ENCODE measurements around the gene LZTS2. TPM values are rescaled to one million over a fixed set of nuclear protein-coding genes. Genes with fewer than 3 reads are reported as not detected.
A peak's percentile ranks its signal among the peaks of the same experiment; 100 is the strongest.

LZTS2 gene
- total RNA-seq, 2 experiments from 2014 or later = 10.4 to 12.1 TPM

DNA sequence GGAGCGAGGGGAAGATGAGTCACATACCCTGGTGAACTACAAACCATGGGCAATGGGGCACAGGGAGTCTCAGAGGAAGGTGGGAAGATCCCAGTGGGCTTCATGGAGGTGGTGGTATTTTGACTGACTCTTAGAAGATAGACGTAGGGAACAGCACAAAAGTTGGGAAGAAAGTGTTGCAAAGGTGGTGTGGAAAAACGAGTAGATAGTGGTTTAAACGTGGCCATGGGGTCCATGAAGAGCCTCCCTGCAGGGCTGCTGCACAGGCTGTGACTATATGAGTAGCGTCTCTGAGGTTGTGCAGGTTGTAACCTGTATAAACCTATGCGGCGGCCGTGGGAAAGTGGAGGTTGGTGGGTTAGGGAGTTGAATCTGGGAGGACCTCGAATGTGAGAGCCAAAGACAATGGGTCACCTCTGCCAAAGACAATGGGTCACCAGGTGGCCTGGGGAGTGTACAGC lies 13.8 kb downstream of the LZTS2 start:
- Mint-ChIP-seq H3K27me3 (peaks cover 45% of the 10 kb centered on the region), H3K9me3 (no peaks in the 10 kb centered on the region), H3K4me1 (peaks cover 22% of the 10 kb centered on the region), H3K27ac (peak overlapping the region; percentile 64), H3K36me3 (no peaks in the 10 kb centered on the region), H3K4me3 (peak overlapping the region; percentile 50)
- no peak for DNase-seq

DNA sequence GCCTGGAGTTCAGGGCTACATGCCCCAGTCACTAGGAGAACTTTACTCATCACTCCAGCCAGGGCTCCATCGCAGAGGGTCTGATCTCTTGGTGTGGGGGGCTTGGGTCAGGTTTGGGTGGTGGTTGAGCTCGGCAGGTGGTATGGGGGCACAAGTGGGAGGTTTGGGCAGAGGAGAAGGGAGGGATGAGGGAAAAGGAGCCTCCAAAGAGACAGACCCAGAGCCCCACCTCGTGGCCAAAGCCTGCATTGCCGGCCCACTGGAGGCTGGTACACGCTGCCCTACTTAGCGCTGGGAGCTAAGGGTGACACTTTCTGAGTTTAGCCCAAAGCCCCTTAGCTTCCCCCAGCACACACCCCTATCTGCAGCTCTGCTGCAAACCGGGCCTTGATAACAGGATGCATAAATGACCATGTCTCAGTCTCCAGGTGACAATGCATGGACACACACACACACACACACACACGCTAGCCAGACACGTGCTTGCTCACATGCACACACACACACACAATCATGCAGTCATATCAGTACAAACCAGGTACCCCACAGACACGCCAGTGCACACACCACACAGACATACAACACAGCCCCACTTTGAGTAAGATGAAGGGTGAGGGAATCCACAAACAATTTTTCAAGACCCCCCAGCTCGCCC lies 14.7 kb downstream of the LZTS2 start:
- no peak overlapping the region for H3K27ac Mint-ChIP-seq
- peaks cover 53% of the 10 kb centered on the region for H3K27me3 Mint-ChIP-seq
- H3K4me1 Mint-ChIP-seq = peaks cover 25% of the 10 kb centered on the region
- no peak overlapping the region for H3K4me3 Mint-ChIP-seq
- no peaks in the 10 kb centered on the region for H3K9me3 Mint-ChIP-seq
- H3K36me3 Mint-ChIP-seq = no peaks in the 10 kb centered on the region
- peak; percentile 75 for DNase-seq

DNA sequence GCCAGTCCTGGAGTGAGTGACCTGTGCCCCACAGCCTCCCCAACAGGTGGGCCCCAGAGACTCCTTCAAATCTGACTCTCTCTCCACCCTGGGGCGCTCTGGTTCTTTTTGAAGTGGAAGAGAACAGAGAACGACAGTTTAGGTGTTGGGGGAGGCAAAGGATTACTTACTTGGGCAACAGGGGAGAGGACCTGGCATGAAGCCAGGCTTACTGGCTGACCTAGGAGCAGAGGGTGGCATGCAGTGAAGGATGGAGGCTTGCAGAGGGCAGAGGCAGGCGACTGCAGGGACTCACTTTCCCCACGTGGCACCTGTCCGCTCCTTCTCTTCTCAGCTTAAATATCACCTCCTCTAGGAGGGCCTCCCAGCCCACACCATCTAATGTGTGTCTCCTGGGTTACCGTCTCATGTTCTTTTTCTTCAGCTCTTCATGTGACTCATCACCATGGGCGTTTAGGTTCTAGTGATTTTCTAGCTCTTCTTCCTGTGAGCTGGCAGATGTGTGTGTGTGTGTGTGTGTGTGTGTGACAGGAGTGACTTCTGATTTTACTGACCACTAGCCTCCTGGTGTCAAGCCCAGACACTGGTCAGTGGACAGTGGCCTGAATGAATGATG lies 15.5 kb downstream of the LZTS2 start:
- Mint-ChIP-seq H3K27me3 (peaks cover 58% of the 10 kb centered on the region), H3K36me3 (no peaks in the 10 kb centered on the region), H3K4me3 (no peak overlapping the region), H3K4me1 (peaks cover 26% of the 10 kb centered on the region), H3K9me3 (no peaks in the 10 kb centered on the region), H3K27ac (no peak overlapping the region)
- no peak for DNase-seq

DNA sequence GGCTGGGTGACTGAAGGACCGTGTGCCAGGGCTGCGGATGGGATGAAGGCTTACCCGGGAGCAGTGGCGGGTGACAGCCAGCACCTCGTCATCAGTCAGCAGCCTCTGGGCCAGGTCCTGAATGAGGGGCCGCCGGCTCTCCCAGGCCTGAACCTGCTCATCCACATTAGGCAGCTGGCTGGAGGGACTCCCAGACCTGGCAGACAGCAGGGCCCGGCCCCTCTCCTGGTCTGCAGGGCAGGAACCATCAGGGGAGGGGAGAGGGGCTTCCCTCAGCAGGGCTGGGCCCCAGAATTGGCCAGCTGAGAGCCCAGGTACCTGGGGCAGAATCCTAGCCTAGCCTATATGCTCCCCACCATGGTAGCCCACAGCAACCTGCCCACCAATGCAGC lies 16.0 kb downstream of the LZTS2 start:
- peaks cover 26% of the 10 kb centered on the region for H3K4me1 Mint-ChIP-seq
- DNase-seq = no peak
- H3K27ac Mint-ChIP-seq = no peak overlapping the region
- no peaks in the 10 kb centered on the region for H3K36me3 Mint-ChIP-seq
- peaks cover 62% of the 10 kb centered on the region for H3K27me3 Mint-ChIP-seq
- no peaks in the 10 kb centered on the region for H3K9me3 Mint-ChIP-seq
- H3K4me3 Mint-ChIP-seq = no peak overlapping the region

DNA sequence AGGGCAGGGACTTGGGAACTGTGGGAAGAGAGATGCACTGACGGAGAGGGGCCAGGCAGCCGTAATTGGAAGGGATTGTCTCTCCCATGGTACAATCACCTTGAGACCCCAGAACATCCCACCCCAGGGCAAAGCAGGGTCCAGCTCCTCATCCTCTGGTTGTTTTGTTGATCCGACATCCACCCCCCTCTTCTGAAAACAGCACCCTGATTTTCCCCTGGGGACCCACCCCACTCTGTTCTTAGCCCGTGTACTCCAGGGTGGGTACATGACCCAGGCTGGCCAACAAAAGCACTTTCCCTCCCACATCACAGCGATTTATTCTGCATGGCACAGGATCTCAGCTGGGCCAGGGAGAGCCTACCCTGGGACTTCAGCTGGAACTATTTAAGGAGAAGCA lies 17.2 kb downstream of the LZTS2 start:
- Mint-ChIP-seq H3K27ac (no peak overlapping the region), H3K27me3 (peaks cover 69% of the 10 kb centered on the region), H3K4me3 (no peak overlapping the region), H3K4me1 (peaks cover 26% of the 10 kb centered on the region), H3K9me3 (no peaks in the 10 kb centered on the region), H3K36me3 (no peaks in the 10 kb centered on the region)
- no peak for DNase-seq

DNA sequence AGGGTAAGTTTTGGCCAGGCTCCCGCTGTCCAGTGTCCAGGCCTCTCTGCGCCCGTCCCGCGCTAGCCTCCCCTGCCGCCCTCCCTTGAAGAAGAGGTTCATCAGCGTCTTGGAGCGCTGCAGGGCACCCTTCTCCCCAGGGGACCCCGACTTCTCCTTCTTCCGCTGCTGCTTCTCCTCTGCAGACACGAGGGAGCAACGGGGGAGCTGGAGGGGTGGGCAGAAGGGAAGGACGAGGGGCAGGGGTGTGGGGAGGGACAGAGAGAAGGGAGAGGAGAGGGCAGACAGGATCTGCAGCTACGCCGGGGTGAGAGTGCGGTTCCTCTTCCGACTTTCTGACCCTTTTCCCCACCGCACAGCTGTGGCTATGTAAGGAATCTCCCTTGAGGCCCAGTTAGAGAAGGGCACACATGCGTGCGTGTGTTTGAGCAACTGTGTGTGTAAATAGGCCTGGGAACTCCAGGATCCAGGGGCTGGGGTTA lies 18.6 kb downstream of the LZTS2 start:
- DNase-seq = no peak
- H3K4me3 Mint-ChIP-seq = no peak overlapping the region
- H3K27me3 Mint-ChIP-seq = peaks cover 72% of the 10 kb centered on the region
- no peaks in the 10 kb centered on the region for H3K9me3 Mint-ChIP-seq
- H3K4me1 Mint-ChIP-seq = peaks cover 21% of the 10 kb centered on the region
- no peaks in the 10 kb centered on the region for H3K36me3 Mint-ChIP-seq
- no peak overlapping the region for H3K27ac Mint-ChIP-seq

DNA sequence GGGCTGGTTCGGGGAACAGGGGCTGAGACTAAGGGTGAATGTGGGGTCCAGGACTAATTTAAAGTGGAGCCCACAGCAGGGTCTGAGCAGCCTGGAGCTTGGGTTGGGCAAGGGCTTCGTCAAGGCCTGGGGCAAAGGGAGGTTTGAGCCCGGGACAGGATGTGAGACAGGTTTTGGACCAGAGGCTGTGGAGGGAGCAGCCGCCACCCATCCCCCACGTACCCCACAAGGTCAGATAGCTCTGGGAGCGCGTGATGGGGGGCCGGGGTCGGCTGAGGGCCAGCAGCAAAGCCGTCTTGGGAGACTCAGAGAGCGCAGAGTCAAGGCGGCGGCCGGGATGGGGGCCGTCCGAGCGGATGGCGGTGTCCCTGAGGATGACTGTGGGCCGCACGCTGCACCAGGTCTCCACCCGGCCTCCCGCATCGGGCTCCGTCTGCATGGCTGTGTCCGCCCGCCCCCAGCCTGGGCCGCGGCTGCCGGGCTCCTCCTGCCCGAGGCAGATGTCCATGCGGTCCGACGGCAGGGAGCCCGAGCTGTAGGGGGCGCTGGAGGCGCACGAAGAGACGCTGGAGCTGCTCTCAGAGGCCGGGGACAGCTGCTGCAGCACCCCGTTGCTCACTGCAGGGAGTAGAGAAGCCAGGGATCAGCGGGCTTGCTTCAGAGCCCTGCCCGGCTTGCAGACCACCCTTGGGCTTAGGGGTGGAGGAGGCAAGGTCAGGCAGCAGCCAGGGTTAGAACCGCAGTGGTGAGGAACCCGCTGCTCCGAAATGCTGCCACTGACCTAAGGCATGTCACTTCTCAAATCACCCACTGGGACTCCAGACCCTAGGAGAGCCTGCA lies 19.2 kb downstream of the LZTS2 start:
- H3K4me3 Mint-ChIP-seq = no peak overlapping the region
- DNase-seq = peak; percentile 85

DNA sequence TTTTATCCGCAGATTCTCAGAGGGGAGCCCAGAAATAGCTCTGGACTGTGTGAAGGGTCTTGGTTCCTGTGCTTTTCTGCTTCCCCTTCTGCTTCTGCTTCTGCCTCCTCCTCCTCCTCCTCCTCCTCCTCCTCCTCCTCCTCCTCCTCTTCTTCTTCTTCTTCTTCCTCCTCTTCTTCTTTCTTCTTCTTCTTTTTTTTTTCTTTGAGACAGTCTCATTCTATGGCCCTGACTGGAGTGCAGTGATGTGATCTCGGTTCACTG lies 19.8 kb downstream of the LZTS2 start:
- Mint-ChIP-seq H3K36me3 (no peaks in the 10 kb centered on the region), H3K4me3 (no peak overlapping the region), H3K4me1 (peaks cover 13% of the 10 kb centered on the region), H3K27me3 (peaks cover 64% of the 10 kb centered on the region), H3K27ac (no peak overlapping the region), H3K9me3 (no peaks in the 10 kb centered on the region)
- no peak for DNase-seq

More for the DNA sequence above, 19.2 kb downstream of the LZTS2 start:
- Mint-ChIP-seq H3K9me3 (no peaks in the 10 kb centered on the region), H3K27me3 (peaks cover 67% of the 10 kb centered on the region), H3K36me3 (no peaks in the 10 kb centered on the region), H3K27ac (no peak overlapping the region), H3K4me1 (peaks cover 17% of the 10 kb centered on the region)

DNA sequence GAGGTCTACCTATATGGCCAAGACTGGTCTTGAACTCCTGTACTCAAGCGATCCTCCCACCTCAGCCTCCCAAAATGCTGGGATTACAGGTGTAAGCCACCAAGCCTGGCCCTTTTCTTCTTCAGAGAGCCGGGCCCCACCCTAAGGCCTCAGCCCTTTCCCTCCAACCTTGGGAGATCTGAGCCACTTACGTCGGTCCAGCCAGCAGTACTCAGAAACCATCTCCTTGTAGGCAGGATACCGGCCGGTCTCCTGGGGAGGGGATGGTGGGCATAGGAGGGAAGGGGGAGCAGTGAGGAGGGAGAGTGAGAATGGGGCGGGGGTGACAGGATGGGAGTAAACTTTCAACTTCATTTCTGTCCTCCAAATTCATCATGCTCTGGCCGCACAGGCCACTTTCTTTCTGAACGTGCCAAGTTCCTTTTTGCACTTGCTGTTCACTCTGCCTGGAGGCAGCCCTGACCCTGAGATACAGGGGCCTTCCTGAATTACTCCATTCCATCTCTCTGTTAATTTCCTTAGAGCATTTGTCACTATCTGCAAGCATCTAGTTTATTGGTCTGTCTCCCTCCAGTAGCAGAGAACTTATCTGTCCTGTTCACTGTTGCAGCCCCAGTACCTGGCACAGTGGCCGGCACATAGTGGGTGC lies 20.9 kb downstream of the LZTS2 start:
- H3K27ac Mint-ChIP-seq = no peak overlapping the region
- no peaks in the 10 kb centered on the region for H3K9me3 Mint-ChIP-seq
- no peaks in the 10 kb centered on the region for H3K36me3 Mint-ChIP-seq
- no peak overlapping the region for H3K4me3 Mint-ChIP-seq
- peaks cover 6% of the 10 kb centered on the region for H3K4me1 Mint-ChIP-seq
- peaks cover 52% of the 10 kb centered on the region for H3K27me3 Mint-ChIP-seq
- no peak for DNase-seq

DNA sequence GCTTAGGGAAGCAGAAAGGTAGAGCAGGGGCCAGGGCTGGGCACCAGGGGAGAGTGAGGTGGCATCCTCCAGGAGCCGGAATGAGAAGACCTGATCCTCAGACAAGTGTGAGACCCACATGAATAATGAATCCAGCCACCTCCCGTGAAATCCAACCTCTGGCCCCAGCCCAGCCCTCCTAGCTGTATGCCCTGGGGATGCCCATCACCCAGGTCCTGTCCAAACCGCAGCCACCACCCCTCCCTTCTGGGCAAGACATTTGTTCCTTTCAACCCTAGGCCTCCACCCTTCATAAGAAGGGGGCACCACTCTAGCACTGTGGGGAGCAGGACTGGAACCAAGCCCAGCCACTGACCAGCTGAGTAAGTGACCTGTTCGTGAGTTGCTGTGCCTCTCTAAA lies 21.6 kb downstream of the LZTS2 start:
- DNase-seq = no peak
- Mint-ChIP-seq H3K27me3 (peaks cover 48% of the 10 kb centered on the region), H3K4me1 (peaks cover 6% of the 10 kb centered on the region), H3K9me3 (no peaks in the 10 kb centered on the region), H3K36me3 (no peaks in the 10 kb centered on the region), H3K27ac (no peak overlapping the region), H3K4me3 (no peak overlapping the region)

DNA sequence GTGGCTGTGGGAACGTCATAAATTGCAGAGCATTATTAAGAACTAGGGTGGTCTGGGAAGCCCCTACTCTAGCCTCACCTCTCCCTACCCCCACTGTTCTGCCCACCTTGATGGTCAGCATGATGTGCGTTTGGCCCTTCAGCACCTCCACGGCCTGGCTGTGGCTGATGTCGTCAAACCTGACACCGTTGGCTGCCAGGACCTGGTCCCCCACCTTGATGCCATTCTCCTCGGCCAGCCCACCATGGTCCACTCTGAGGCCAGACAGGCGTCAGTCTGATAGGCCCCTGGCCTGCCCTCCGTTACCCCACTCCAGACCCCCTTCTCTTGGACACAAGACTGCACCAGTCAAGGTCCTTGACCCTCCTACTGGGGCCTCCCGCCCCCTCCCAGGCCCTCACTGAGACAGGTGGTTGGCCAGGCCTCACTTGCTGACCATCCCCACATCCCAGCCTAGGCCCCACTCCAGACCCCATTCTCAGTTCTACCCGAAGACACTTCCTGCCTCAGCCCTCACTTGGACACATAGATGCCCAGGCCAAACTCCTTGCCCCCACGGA lies 22.2 kb downstream of the LZTS2 start:
- H3K4me3 Mint-ChIP-seq = no peak overlapping the region

DNA sequence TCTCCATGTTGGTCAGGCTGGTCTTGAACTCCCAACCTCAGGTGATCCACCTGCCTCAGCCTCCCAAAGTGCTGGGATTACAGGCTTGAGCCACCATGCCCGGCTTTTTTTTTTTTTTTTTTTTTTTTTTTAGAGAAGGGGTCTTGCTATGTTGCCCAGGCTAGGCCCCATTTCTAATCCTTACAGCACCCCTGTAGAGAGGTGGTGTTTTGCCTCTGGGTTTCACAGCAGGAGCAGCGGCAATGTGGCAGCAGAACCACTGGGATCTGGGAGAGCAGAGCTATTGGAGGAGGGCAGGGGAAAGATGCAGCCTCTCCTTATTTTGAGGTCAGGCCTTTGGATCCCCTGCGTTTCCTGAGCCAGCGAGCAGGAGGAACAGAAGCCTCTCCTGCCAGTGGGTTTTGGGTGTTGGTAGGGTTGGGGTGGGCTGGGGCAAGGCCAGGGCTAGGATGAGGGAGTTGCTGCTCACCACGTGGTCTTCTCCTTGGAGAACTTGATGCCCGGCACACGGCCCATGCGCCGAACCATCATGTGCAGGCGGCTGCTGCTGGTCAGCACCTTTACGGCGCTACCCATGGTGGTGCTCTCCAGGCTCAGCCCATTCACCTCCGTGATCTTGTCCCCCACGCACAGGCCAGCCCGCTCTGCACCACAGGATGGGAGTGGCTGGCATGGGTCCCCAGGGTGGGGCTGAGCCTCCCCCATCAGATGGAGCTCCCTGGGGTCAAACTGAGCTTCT lies 23.5 kb downstream of the LZTS2 start:
- Mint-ChIP-seq H3K36me3 (no peaks in the 10 kb centered on the region), H3K27me3 (peaks cover 31% of the 10 kb centered on the region), H3K4me3 (no peak overlapping the region)

More for the DNA sequence above, 22.2 kb downstream of the LZTS2 start:
- Mint-ChIP-seq H3K27ac (no peak overlapping the region), H3K9me3 (no peaks in the 10 kb centered on the region), H3K27me3 (peaks cover 43% of the 10 kb centered on the region), H3K36me3 (no peaks in the 10 kb centered on the region), H3K4me1 (peaks cover 6% of the 10 kb centered on the region)
- no peak for DNase-seq

DNA sequence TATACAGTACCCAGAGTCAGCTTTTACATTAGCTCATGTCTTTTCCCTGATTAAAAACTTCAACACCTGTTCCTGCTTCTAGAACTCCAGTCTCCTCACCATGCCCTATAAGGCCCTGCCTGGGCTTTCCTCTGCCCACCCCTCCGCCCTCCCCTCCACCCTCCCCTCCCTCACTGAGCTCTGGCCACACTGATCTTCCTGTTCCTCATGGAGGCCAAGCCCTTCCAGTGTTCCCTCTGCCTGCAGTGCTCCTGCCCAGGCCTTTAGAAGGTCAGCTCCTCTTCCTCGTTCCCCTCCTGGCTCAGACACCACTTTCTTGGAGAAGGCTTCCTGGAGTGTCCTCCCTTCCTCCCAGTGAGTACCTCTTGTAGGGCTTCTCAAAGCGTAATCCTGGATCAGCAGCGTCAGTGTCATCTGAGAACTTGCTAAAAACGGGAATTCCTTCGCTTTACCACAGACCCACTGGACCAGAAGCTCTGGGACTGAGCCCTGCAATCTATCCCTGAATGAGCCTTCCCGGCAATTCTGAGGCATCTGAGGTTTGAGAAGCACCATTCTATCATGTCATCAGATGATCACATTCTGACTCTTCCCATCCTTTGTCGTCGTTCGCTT lies 27.6 kb downstream of the LZTS2 start:
- Mint-ChIP-seq H3K27me3 (peaks cover under 1% of the 10 kb centered on the region), H3K27ac (no peak overlapping the region), H3K36me3 (no peaks in the 10 kb centered on the region), H3K9me3 (no peaks in the 10 kb centered on the region), H3K4me3 (no peak overlapping the region), H3K4me1 (peaks cover 9% of the 10 kb centered on the region)
- DNase-seq = no peak

More for the DNA sequence above, 23.5 kb downstream of the LZTS2 start:
- DNase-seq = no peak
- Mint-ChIP-seq H3K27ac (no peak overlapping the region), H3K9me3 (no peaks in the 10 kb centered on the region), H3K4me1 (peaks cover 6% of the 10 kb centered on the region)
